Measurements from ENCODE around the gene WDSUB1.
A peak's percentile ranks its signal among the peaks of the same experiment; 100 is the strongest.

WDSUB1 gene

GRCh38 chr2:159195697-159196096 is 90.8 kb downstream of the WDSUB1 start:
- peak; percentile 69 for DNase-seq (ENCODE audit: low spot score)

DNA sequence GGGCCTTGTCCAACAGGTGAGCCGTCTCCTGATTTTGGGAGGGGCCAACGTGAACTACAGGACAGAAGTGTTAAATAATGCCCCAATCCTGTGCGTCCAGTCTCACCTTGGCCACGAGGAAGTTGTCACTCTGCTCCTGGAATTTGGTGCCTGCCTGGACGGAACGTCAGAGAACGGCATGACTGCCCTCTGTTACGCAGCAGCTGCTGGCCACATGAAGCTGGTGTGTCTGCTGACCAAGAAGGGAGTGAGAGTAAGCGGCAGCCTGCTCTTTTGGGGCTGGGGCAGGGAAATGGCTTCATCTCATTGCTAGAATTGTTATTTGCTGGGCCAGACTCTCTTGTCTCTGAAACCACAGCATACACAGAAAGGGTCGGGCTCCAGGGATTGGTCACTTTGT is 92.3 kb downstream of the WDSUB1 start:
- peak; percentile 25 for DNase-seq (ENCODE audit: low spot score)

GRCh38 chr2:159193791-159194190 is 92.7 kb downstream of the WDSUB1 start:
- DNase-seq (ENCODE audit: low spot score), result no peak

DNA sequence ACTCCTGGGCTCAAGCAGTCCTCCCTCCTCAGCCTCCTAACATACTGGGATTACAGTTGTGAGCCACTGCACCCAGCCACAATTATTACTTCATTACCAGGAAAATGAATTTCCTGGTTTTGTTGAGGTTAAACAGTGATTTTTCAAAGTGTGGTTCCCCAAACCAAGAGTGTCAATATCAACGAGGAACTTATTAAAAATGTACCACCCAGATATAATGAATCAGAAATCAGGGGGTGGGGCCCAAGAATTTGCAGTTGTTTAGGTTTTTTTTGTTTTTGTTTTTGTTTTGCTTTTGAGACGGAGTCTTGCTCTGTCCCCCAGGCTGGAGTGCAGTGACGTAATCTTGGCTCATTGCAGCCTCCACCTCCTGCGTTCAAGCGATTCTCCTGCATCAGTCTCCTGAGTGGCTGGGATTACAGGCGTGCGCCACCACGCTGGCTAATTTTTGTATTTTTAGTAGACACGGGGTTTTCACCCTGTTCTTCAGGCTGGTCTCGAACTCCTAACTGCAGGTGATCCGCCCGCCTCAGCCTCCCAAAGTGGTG is 94.1 kb downstream of the WDSUB1 start:
- DNase-seq (ENCODE audit: low spot score), result no peak

GRCh38 chr2:159188449-159188848 is 98.1 kb downstream of the WDSUB1 start:
- DNase-seq (ENCODE audit: low spot score), result no peak

- DNase-seq (ENCODE audit: low spot score), result no peak
Measured at GRCh38 chr2:159187106-159187505, 99.4 kb downstream of the WDSUB1 start.

- no peak for DNase-seq (ENCODE audit: low spot score)
Measured at GRCh38 chr2:159186462-159186861, 100.0 kb downstream of the WDSUB1 start.
